C4-2B (cell line): ENCODE results near the gene ABTB1.

Experiments used
- CTCF ChIP-seq: fragments of 450-650 bp; conservative IDR thresholded peaks from 2 replicates; pipeline ENCODE4 v1.5.1; 2017; ENCODE audit warnings: mild to moderate bottlenecking
- ZFX ChIP-seq: fragments of 450-650 bp; IDR thresholded peaks from 2 replicates; pipeline ENCODE4 v1.6.1; 2017

- TF ChIP-seq CTCF: no peak
- TF ChIP-seq ZFX: peak; percentile 45; the same call in 1 of the 2 replicates
These were observed 24.9 kb downstream of the ABTB1 start for GRCh38 chr3:127697551-127698240.
